GM19455 (cell line): ENCODE data around the gene SCML2.
"Not testable (repeated sequence)": the region's sequence is repeated elsewhere in the genome, so short reads cannot be mapped to it uniquely, and the experiment has no call there.

Source experiments
- ATAC-seq: cut with Tn5 transposase; IDR thresholded peaks from one replicate; pipeline ENCODE4 v1.9.1; 2021; ENCODE audit not compliant: unreplicated experiment

Gene SCML2

GRCh38 chrX:18354369-18355223, at the start of gene SCML2:
TSS of gene SCML2 (minus strand) at chrX:18354688. CDS start at chrX:18334071, 20,617 bp downstream.
- no peak for ATAC-seq

GRCh38 chrX:18401848-18402213, 47.3 kb upstream of the SCML2 start:
- ATAC-seq = no peak

- ATAC-seq = no peak
These were observed 40.0 kb upstream of the SCML2 start for GRCh38 chrX:18394477-18394876.

- ATAC-seq = no peak
These were observed 36.6 kb upstream of the SCML2 start for GRCh38 chrX:18390941-18391538.

GRCh38 chrX:18389966-18390365, 35.5 kb upstream of the SCML2 start:
- no peak for ATAC-seq

GRCh38 chrX:18377796-18378195, 23.3 kb upstream of the SCML2 start:
- peak; percentile 61 for ATAC-seq

- ATAC-seq = not testable (repeated sequence)
These were observed 20.8 kb upstream of the SCML2 start for GRCh38 chrX:18375131-18375805.

- not testable (repeated sequence) for ATAC-seq
These were observed 14.6 kb upstream of the SCML2 start for GRCh38 chrX:18369096-18369495.

GRCh38 chrX:18368402-18368801, 13.9 kb upstream of the SCML2 start:
- no peak for ATAC-seq

GRCh38 chrX:18360867-18361266, 6.4 kb upstream of the SCML2 start:
- no peak for ATAC-seq

GRCh38 chrX:18353931-18354368, 538 bp downstream of the SCML2 start:
- no peak for ATAC-seq

- ATAC-seq = no peak
These were observed 2.7 kb downstream of the SCML2 start for GRCh38 chrX:18351784-18352183.

- no peak for ATAC-seq
These were observed 6.4 kb downstream of the SCML2 start for GRCh38 chrX:18348047-18348446.

GRCh38 chrX:18309401-18309800, 45.1 kb downstream of the SCML2 start:
- no peak for ATAC-seq

- no peak for ATAC-seq
These were observed 57.2 kb downstream of the SCML2 start for GRCh38 chrX:18297251-18297650.

GRCh38 chrX:18294893-18295292, 59.6 kb downstream of the SCML2 start:
- no peak for ATAC-seq

GRCh38 chrX:18291006-18291545, 63.4 kb downstream of the SCML2 start:
- ATAC-seq = no peak

- no peak for ATAC-seq
These were observed 64.3 kb downstream of the SCML2 start for GRCh38 chrX:18290200-18290599.

- ATAC-seq = no peak
These were observed 65.8 kb downstream of the SCML2 start for GRCh38 chrX:18288716-18289115.

GRCh38 chrX:18286322-18286831, 68.1 kb downstream of the SCML2 start:
- ATAC-seq = no peak

GRCh38 chrX:18278449-18278848, 76.0 kb downstream of the SCML2 start:
- ATAC-seq = no peak
